H9 (cell line): ENCODE measurements around the gene PYROXD2. TPM values are rescaled to one million over a fixed set of nuclear protein-coding genes. Genes with fewer than 3 reads are reported as not detected.

Source experiments
- DNase-seq: peaks from one replicate; pipeline ENCODE4 v3.0.0-alpha.2; 2017
- H2AFZ ChIP-seq: one replicate; pipeline ENCODE4 v1.6.1; 2013; ENCODE audit warnings: mild to moderate bottlenecking, low read length, control low read depth, moderate library complexity
- H2AK5ac ChIP-seq: 2 replicates; pipeline ENCODE4 v1.6.1; 2013; ENCODE audit warnings: low read length, control low read depth, mixed read lengths; ENCODE audit not compliant: insufficient read length
- H2BK120ac ChIP-seq: one replicate; pipeline ENCODE4 v1.6.1; 2013; ENCODE audit warnings: low read depth, mild to moderate bottlenecking, low read length, control low read depth, inconsistent platforms; ENCODE audit not compliant: poor library complexity, severe bottlenecking
- H2BK12ac ChIP-seq: 2 replicates; pipeline ENCODE4 v1.6.1; 2013; ENCODE audit warnings: low read length, control low read depth, mixed read lengths, low read depth; ENCODE audit not compliant: insufficient read length
- H2BK15ac ChIP-seq: 2 replicates; pipeline ENCODE4 v1.6.1; 2013; ENCODE audit warnings: low read depth, low read length, control low read depth
- H2BK20ac ChIP-seq: one replicate; pipeline ENCODE4 v1.6.1; 2013; ENCODE audit warnings: low read depth, mild to moderate bottlenecking, low read length, control low read depth, inconsistent platforms; ENCODE audit not compliant: poor library complexity, severe bottlenecking
- H2BK5ac ChIP-seq: 2 replicates; pipeline ENCODE4 v1.6.1; 2013; ENCODE audit warnings: low read length, control low read depth, mixed read lengths; ENCODE audit not compliant: insufficient read length
- H3K14ac ChIP-seq: 2 replicates; pipeline ENCODE4 v1.6.1; 2013; ENCODE audit warnings: low read length, control low read depth; ENCODE audit not compliant: insufficient read depth
- H3K18ac ChIP-seq: 2 replicates; pipeline ENCODE4 v1.6.1; 2013; ENCODE audit warnings: low read depth, mild to moderate bottlenecking, mixed read lengths, low read length, control low read depth; ENCODE audit not compliant: insufficient read length
- H3K23ac ChIP-seq: 2 replicates; pipeline ENCODE4 v1.6.1; 2013; ENCODE audit warnings: low read length, control low read depth, mixed read lengths, low read depth; ENCODE audit not compliant: insufficient read length
- H3K23me2 ChIP-seq: 2 replicates; pipeline ENCODE4 v1.6.1; 2013; ENCODE audit warnings: low read depth, mild to moderate bottlenecking, mixed read lengths, low read length, control low read depth; ENCODE audit not compliant: insufficient read length, poor library complexity, severe bottlenecking
- H3K27ac ChIP-seq: 2 replicates; pipeline ENCODE4 v1.5.1; 2013; ENCODE audit warnings: low read length, control low read depth, mixed read lengths, low read depth; ENCODE audit not compliant: insufficient read length
- H3K27me3 ChIP-seq: 2 replicates; pipeline ENCODE4 v1.6.1; 2013; ENCODE audit warnings: low read length, control low read depth, inconsistent platforms; ENCODE audit not compliant: insufficient read depth
- H3K4ac ChIP-seq: 2 replicates; pipeline ENCODE4 v1.6.1; 2013; ENCODE audit warnings: low read depth, mild to moderate bottlenecking, control low read depth, inconsistent platforms, low read length, moderate library complexity
- H3K4me1 ChIP-seq: 2 replicates; pipeline ENCODE4 v1.6.1; 2013; ENCODE audit warnings: low read length, control low read depth, inconsistent platforms; ENCODE audit not compliant: insufficient read depth
- H3K4me2 ChIP-seq: 2 replicates; pipeline ENCODE4 v1.6.1; 2013; ENCODE audit warnings: low read length, control low read depth, mixed read lengths; ENCODE audit not compliant: insufficient read length, insufficient read depth
- H3K56ac ChIP-seq: 2 replicates; pipeline ENCODE4 v1.6.1; 2013; ENCODE audit warnings: low read depth, mild to moderate bottlenecking, mixed read lengths, low read length, control low read depth; ENCODE audit not compliant: insufficient read length
- H3K79me1 ChIP-seq: 2 replicates; pipeline ENCODE4 v1.6.1; 2013; ENCODE audit warnings: low read depth, mild to moderate bottlenecking, moderate library complexity, low read length, control low read depth, inconsistent platforms; ENCODE audit not compliant: insufficient read depth, poor library complexity, severe bottlenecking
- H3K79me2 ChIP-seq: 2 replicates; pipeline ENCODE4 v1.6.1; 2013; ENCODE audit warnings: low read length, control low read depth, inconsistent platforms; ENCODE audit not compliant: insufficient read depth
- H3K9ac ChIP-seq: 2 replicates; pipeline ENCODE4 v1.6.1; 2013; ENCODE audit warnings: low read length, control low read depth, mixed read lengths; ENCODE audit not compliant: insufficient read length; ENCODE audit errors: extremely low read depth
- H3K9me3 ChIP-seq: one replicate; pipeline ENCODE4 v1.6.1; 2013; ENCODE audit warnings: low read depth, low read length, inconsistent platforms; ENCODE audit not compliant: control insufficient read depth
- H3T11ph ChIP-seq: one replicate; pipeline ENCODE4 v1.6.1; 2013; ENCODE audit warnings: mild to moderate bottlenecking, low read length, control low read depth, inconsistent platforms
- H4K20me1 ChIP-seq: one replicate; pipeline ENCODE4 v1.6.1; 2013; ENCODE audit not compliant: control insufficient read depth, insufficient read length, insufficient read depth
- H4K5ac ChIP-seq: 2 replicates; pipeline ENCODE4 v1.6.1; 2013; ENCODE audit warnings: low read depth, mild to moderate bottlenecking, mixed read lengths, low read length, control low read depth; ENCODE audit not compliant: insufficient read length
- H4K8ac ChIP-seq: replicated peaks from 2 replicates; pipeline ENCODE4 v1.6.1; 2013; ENCODE audit warnings: low read length, control low read depth, mixed read lengths, low read depth; ENCODE audit not compliant: insufficient read length
- H4K91ac ChIP-seq: 2 replicates; pipeline ENCODE4 v1.6.1; 2013; ENCODE audit warnings: low read depth, mild to moderate bottlenecking, moderate library complexity, mixed read lengths, low read length, control low read depth; ENCODE audit not compliant: insufficient read length
- H3K27ac Mint-ChIP-seq, 3 experiments: 2 replicates in 2 of 3; 3 replicates in 1 of 3; pipeline ENCODE4 v1.8.0; 2020 to 2021; ENCODE audit warnings: mixed read lengths in 3 of 3, mild to moderate bottlenecking in 1 of 3, moderate library complexity in 1 of 3
- H3K27me3 Mint-ChIP-seq: 2 replicates; pipeline ENCODE4 v1.8.0; 2021; ENCODE audit warnings: low read depth, mild to moderate bottlenecking, moderate library complexity, mixed read lengths
- H3K36me3 Mint-ChIP-seq, 3 experiments: 2 replicates in 2 of 3; 3 replicates in 1 of 3; pipeline ENCODE4 v1.8.0; 2020 to 2021; ENCODE audit warnings: low read depth in 3 of 3, mixed read lengths in 3 of 3; ENCODE audit not compliant: insufficient read depth in 1 of 3
- H3K4me1 Mint-ChIP-seq, 2 experiments: 2 replicates each; pipeline ENCODE4 v1.8.0; 2020; ENCODE audit warnings: mixed read lengths in 2 of 2
- H3K4me3 Mint-ChIP-seq, 2 experiments: 2 replicates in 1 of 2; 3 replicates in 1 of 2; pipeline ENCODE4 v1.8.0; 2020 to 2021; ENCODE audit warnings: mild to moderate bottlenecking in 2 of 2, mixed read lengths in 2 of 2, moderate library complexity in 1 of 2
- H3K9me3 Mint-ChIP-seq, 2 experiments: 2 replicates in 1 of 2; 3 replicates in 1 of 2; pipeline ENCODE4 v1.8.0; 2020; ENCODE audit warnings: mild to moderate bottlenecking in 2 of 2, mixed read lengths in 2 of 2, moderate library complexity in 1 of 2
- WGBS: extraction: QIAGEN DNeasy Blood & Tissue Kit; methylation state at CpG from one replicate; pipeline ENCODE4 v1.1.7; 2013; ENCODE audit warnings: missing lambda C conversion rate, low lambda C conversion rate, mixed read lengths; ENCODE audit not compliant: insufficient read length; ENCODE audit errors: extremely low coverage; 5-methylcytosine and 5-hydroxymethylcytosine counted together
- total RNA-seq: library from RNA; stranded (reverse); gene quantifications from 2 replicates; pipeline ENCODE4 v1.2.1, GENCODE V29; 2021
- TF ChIP-seq, protein P1 (sequence below): fragments of 200-600 bp; sonication (generic); conservative IDR thresholded peaks from 3 replicates; pipeline ENCODE4 v1.8.0; 2021; ENCODE audit warnings: antibody characterized with exemption, mild to moderate bottlenecking

The PYROXD2 gene
- total RNA-seq, 1 experiment from 2014 or later = 5.3 TPM

DNA sequence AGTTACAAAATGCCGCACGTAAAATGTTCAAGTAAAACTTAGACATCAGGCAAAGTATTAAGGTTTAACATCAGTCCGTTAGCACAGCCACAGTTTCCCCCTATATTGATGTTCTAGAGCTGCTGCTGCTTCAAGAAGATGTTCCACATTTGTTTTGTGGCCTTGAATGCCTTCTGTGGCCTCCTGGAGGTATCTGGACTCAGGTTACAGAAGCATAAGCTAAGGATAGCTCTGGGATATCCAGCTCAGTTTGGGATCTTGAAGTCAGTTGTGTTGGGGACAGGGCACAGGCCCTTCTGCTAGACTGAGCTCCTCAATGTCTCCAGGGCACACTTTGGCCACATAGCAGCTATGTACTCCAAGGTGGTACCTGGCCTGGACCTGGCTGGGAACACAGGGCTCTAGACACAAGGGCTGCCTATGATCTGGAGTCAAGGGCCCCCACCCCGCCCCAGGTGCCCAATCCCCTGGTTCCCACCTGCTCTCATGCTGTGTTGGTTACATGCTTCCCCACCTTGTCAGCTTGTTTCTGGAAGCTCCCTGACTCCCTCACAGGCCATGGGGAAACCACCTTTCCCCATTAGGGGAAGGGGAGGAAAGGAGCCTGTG is 4.7 kb downstream of the PYROXD2 start:
- no peak overlapping the region for H2AK5ac ChIP-seq
- H3K27me3 Mint-ChIP-seq = no peaks in the 10 kb centered on the region; the same call in 1 of the 2 replicates
- H3K27me3 ChIP-seq = no peaks in the 10 kb centered on the region
- no peak overlapping the region for H4K5ac ChIP-seq
- H2AFZ ChIP-seq = no peak overlapping the region
- no peak overlapping the region for H4K8ac ChIP-seq
- no peaks in the 10 kb centered on the region for H3K36me3 Mint-ChIP-seq
- H2BK15ac ChIP-seq = no peak overlapping the region
- no peak overlapping the region; the same call in 1 of the 2 replicates for H3K14ac ChIP-seq
- H3K27ac ChIP-seq = no peak overlapping the region
- peaks cover 6% of the 10 kb centered on the region; the same call in 1 of the 2 replicates for H3K4me1 ChIP-seq
- no peak overlapping the region for H3K23ac ChIP-seq
- H3T11ph ChIP-seq = no peak overlapping the region
- H3K4me2 ChIP-seq = no peak overlapping the region
- no peak overlapping the region for H3K27ac Mint-ChIP-seq
- H2BK120ac ChIP-seq = no peak overlapping the region
- H3K4me1 Mint-ChIP-seq = peaks cover 9% of the 10 kb centered on the region in 2 experiments
- no peaks in the 10 kb centered on the region for H3K9me3 Mint-ChIP-seq
- no peak overlapping the region for H2BK12ac ChIP-seq
- H3K9ac ChIP-seq = no peak overlapping the region
- H4K20me1 ChIP-seq = no peaks in the 10 kb centered on the region
- no peak overlapping the region for H3K4me3 Mint-ChIP-seq
- no peak overlapping the region for H2BK20ac ChIP-seq
- no peaks in the 10 kb centered on the region for H3K9me3 ChIP-seq
- TF ChIP-seq, protein P1, sequence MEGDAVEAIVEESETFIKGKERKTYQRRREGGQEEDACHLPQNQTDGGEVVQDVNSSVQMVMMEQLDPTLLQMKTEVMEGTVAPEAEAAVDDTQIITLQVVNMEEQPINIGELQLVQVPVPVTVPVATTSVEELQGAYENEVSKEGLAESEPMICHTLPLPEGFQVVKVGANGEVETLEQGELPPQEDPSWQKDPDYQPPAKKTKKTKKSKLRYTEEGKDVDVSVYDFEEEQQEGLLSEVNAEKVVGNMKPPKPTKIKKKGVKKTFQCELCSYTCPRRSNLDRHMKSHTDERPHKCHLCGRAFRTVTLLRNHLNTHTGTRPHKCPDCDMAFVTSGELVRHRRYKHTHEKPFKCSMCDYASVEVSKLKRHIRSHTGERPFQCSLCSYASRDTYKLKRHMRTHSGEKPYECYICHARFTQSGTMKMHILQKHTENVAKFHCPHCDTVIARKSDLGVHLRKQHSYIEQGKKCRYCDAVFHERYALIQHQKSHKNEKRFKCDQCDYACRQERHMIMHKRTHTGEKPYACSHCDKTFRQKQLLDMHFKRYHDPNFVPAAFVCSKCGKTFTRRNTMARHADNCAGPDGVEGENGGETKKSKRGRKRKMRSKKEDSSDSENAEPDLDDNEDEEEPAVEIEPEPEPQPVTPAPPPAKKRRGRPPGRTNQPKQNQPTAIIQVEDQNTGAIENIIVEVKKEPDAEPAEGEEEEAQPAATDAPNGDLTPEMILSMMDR = no peak
- H3K4ac ChIP-seq = no peak overlapping the region
- no CpG with 5 or more reads among the region's 4 CpGs for WGBS
- H4K91ac ChIP-seq = no peak overlapping the region
- no peak overlapping the region for H3K56ac ChIP-seq
- no peak overlapping the region for H3K18ac ChIP-seq
- H3K79me2 ChIP-seq = no peaks in the 10 kb centered on the region
- no peak overlapping the region for H2BK5ac ChIP-seq
- no peak for DNase-seq
- no peaks in the 10 kb centered on the region for H3K79me1 ChIP-seq
- peaks cover 7% of the 10 kb centered on the region for H3K23me2 ChIP-seq
